Measurements from ENCODE around the gene RGPD4. TPM values are rescaled to one million over a fixed set of nuclear protein-coding genes. Genes with fewer than 3 reads are reported as not detected.

The RGPD4 gene
- total RNA-seq, 4 donors from 2014 or later, result 0.16 TPM; not detected in 3

GRCh38 chr2:107927034-107927534 is 100.4 kb downstream of the RGPD4 start:
- no peak overlapping the region for H3K4me3 ChIP-seq
- no peaks in the 10 kb centered on the region for H3K9me3 ChIP-seq
- WGBS, 2 donors (ENCODE audit: low coverage in 1 of 2), result 20% methylated on average over 3 of the region's 3 CpGs; no CpG with 5 or more reads in 1 of the 2 donors
- no peak for ATAC-seq
- H3K27me3 ChIP-seq, result no peaks in the 10 kb centered on the region
- H3K27ac ChIP-seq, result no peak overlapping the region
- no peaks in the 10 kb centered on the region for H3K36me3 ChIP-seq
- no peak for TF ChIP-seq POLR2A (IDR thresholded peaks at IDR 0.05)
- no peak for TF ChIP-seq CTCF (IDR thresholded peaks at IDR 0.05)
- TF ChIP-seq POLR2AphosphoS5 (IDR thresholded peaks at IDR 0.05), result no peak
- no peak for TF ChIP-seq EP300 (IDR thresholded peaks at IDR 0.05)
- H3K4me1 ChIP-seq, result no peaks in the 10 kb centered on the region

GRCh38 chr2:107931412-107931811 is 104.7 kb downstream of the RGPD4 start:
- Histone ChIP-seq H3K27ac (no peak overlapping the region), H3K27me3 (no peaks in the 10 kb centered on the region), H3K4me3 (no peak overlapping the region), H3K4me1 (no peaks in the 10 kb centered on the region), H3K9me3 (no peaks in the 10 kb centered on the region), H3K36me3 (no peaks in the 10 kb centered on the region)
- no peak for TF ChIP-seq POLR2A (IDR thresholded peaks at IDR 0.05)
- no peak for TF ChIP-seq EP300 (IDR thresholded peaks at IDR 0.05)
- no peak for TF ChIP-seq POLR2AphosphoS5 (IDR thresholded peaks at IDR 0.05)
- TF ChIP-seq CTCF (IDR thresholded peaks at IDR 0.05), result no peak
- ATAC-seq, result no peak
- WGBS, 2 donors (ENCODE audit: low coverage in 1 of 2), result 60 to 73% methylated on average over 2 to 3 of the region's 3 CpGs

GRCh38 chr2:107932488-107932887 is 105.8 kb downstream of the RGPD4 start:
- WGBS, 2 donors (ENCODE audit: low coverage in 1 of 2), result 25 to 32% methylated on average over 1 to 2 of the region's 2 CpGs
- H3K4me1 ChIP-seq, result no peaks in the 10 kb centered on the region
- H3K9me3 ChIP-seq, result no peaks in the 10 kb centered on the region
- H3K27ac ChIP-seq, result no peak overlapping the region
- no peak for TF ChIP-seq CTCF (IDR thresholded peaks at IDR 0.05)
- no peak for TF ChIP-seq EP300 (IDR thresholded peaks at IDR 0.05)
- no peak for TF ChIP-seq POLR2AphosphoS5 (IDR thresholded peaks at IDR 0.05)
- TF ChIP-seq POLR2A (IDR thresholded peaks at IDR 0.05), result no peak
- H3K36me3 ChIP-seq, result no peaks in the 10 kb centered on the region
- H3K4me3 ChIP-seq, result no peak overlapping the region
- H3K27me3 ChIP-seq, result no peaks in the 10 kb centered on the region
- no peak for ATAC-seq

- ATAC-seq, result no peak
- no peak overlapping the region for H3K27ac ChIP-seq
- WGBS, 2 donors (ENCODE audit: low coverage in 1 of 2), result 31 to 53% methylated on average over 3 of the region's 3 CpGs
These were observed 106.3 kb downstream of the RGPD4 start for GRCh38 chr2:107932979-107933378.

More at GRCh38 chr2:107932979-107933378, 106.3 kb downstream of the RGPD4 start:
- Histone ChIP-seq H3K4me3 (no peak overlapping the region), H3K4me1 (no peaks in the 10 kb centered on the region), H3K27me3 (no peaks in the 10 kb centered on the region), H3K36me3 (no peaks in the 10 kb centered on the region), H3K9me3 (no peaks in the 10 kb centered on the region)
- no peak for TF ChIP-seq POLR2A (IDR thresholded peaks at IDR 0.05)
- TF ChIP-seq POLR2AphosphoS5 (IDR thresholded peaks at IDR 0.05), result no peak
- TF ChIP-seq EP300 (IDR thresholded peaks at IDR 0.05), result no peak
- peak in 2 of 4 experiments; percentile 27 to 41 for TF ChIP-seq CTCF (IDR thresholded peaks at IDR 0.05)

All from gastroesophageal sphincter (tissue), 4 donors.